MG63 (cell line): ENCODE results near the gene MEGF9. TPM values are rescaled to one million over a fixed set of nuclear protein-coding genes. Genes with fewer than 3 reads are reported as not detected.
"Not testable (repeated sequence)": the region's sequence is repeated elsewhere in the genome, so short reads cannot be mapped to it uniquely, and the experiment has no call there.

Source experiments
- DNase-seq: peaks from one replicate; pipeline ENCODE4 v3.0.0-alpha.2; 2020
- H3K27me3 ChIP-seq: fragments of 250-450 bp; sonication (Bioruptor Pico); 2 replicates; pipeline ENCODE4 v1.5.1; 2020; ENCODE audit warnings: mild to moderate bottlenecking, moderate library complexity
- H3K36me3 ChIP-seq: fragments of 250-450 bp; sonication (Bioruptor Pico); 2 replicates; pipeline ENCODE4 v1.5.1; 2020; ENCODE audit warnings: mild to moderate bottlenecking, moderate library complexity
- H3K4me3 ChIP-seq: fragments of 250-450 bp; sonication (Bioruptor Pico); 2 replicates; pipeline ENCODE4 v1.5.1; 2020; ENCODE audit warnings: mild to moderate bottlenecking, moderate library complexity
- H3K9me3 ChIP-seq: fragments of 250-450 bp; sonication (Bioruptor Pico); 2 replicates; pipeline ENCODE4 v1.5.1; 2020; ENCODE audit warnings: mild to moderate bottlenecking, moderate library complexity
- total RNA-seq: library from RNA; depleted of rRNA; stranded (reverse); fragments of >200 nt; shearing (Covaris generic); gene quantifications from 2 replicates; pipeline ENCODE4 v1.2.3, GENCODE V29; 2014; ENCODE audit warnings: low replicate concordance

The MEGF9 gene
- total RNA-seq, 1 experiment from 2014 or later, result 2.7 TPM

DNA sequence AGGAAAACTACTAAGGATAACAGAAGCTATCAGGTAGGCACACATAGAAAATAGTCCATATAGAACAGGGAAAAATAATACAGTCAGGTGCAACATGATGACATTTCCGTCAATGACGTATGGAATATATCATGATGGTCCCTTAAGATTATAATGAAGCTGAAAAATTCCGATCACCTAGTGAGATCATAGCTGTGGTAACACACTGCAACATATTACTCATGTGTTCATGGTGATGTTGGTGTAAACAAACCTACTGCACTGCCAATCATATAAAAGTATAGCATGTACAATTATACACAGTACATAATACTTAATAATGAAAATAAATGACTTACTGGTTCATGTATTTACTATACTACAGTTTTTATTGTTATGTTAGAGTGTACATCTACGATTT, 60.0 kb downstream of the MEGF9 start:
- H3K36me3 ChIP-seq, result no peaks in the 10 kb centered on the region

DNA sequence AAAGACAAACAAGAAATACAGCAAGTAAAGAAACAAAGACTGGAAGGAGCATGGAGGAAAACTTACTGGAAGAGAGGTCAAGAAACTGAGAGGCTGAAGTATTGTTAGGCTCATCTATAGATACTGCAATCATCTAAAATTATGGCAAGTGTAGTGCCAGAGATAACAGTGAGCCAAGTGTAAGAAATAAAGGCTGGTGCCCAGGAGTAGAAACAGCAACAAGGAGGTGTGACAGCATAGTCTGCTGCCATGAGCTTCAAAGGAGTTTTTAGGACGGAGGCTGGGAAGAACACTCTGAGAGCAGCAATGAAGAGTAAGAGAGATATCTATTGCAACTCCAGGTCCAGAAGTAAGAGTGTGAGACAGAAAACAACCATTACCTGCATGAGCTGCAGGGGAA, 60.5 kb downstream of the MEGF9 start:
- Histone ChIP-seq H3K9me3 (no peaks in the 10 kb centered on the region), H3K4me3 (no peak overlapping the region), H3K27me3 (no peaks in the 10 kb centered on the region), H3K36me3 (no peaks in the 10 kb centered on the region)
- DNase-seq, result no peak

More for the DNA sequence above, 60.0 kb downstream of the MEGF9 start:
- no peak for DNase-seq
- Histone ChIP-seq H3K4me3 (no peak overlapping the region), H3K27me3 (no peaks in the 10 kb centered on the region), H3K9me3 (no peaks in the 10 kb centered on the region)

DNA sequence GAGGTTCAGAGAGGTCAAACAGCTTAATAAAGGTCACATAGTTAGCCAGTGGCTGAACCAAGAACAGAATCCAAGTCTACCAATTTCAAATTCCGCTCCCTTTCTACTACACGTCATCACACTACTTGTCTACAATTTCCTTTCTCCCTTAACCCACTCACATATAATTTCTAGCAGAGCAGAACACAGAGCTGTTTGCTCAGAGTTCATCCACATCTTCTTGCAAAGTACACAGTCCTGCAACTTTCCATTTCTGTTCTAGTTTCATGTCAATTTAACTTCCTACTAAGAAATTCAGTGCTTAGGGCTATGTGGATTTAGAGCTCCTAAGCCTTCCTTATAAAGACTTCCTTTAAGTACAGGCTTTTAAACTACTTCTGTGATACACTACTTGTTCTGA, 61.3 kb downstream of the MEGF9 start:
- no peaks in the 10 kb centered on the region for H3K27me3 ChIP-seq
- no peaks in the 10 kb centered on the region for H3K36me3 ChIP-seq
- no peak overlapping the region for H3K4me3 ChIP-seq
- DNase-seq, result no peak
- no peaks in the 10 kb centered on the region for H3K9me3 ChIP-seq

DNA sequence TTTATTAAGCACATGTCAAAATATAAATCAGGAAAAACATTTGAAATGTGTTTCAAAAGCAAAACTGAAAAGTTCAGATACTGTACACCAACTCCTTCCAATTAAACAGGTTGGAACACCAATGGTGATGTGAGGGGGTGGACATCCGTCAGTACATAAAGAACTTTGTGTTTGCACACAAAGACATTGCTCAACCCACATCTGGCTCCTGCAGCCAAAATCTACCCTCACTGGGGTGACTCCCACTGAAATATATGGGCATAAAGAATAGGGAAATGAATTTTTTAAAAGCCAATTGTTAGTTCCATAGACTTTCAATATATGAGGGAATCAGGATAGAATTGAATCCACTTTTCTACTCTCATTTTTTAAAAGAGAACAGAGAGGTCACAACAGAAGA, 63.9 kb downstream of the MEGF9 start:
- no peak for DNase-seq
- H3K36me3 ChIP-seq, result no peaks in the 10 kb centered on the region
- no peak overlapping the region for H3K4me3 ChIP-seq

DNA sequence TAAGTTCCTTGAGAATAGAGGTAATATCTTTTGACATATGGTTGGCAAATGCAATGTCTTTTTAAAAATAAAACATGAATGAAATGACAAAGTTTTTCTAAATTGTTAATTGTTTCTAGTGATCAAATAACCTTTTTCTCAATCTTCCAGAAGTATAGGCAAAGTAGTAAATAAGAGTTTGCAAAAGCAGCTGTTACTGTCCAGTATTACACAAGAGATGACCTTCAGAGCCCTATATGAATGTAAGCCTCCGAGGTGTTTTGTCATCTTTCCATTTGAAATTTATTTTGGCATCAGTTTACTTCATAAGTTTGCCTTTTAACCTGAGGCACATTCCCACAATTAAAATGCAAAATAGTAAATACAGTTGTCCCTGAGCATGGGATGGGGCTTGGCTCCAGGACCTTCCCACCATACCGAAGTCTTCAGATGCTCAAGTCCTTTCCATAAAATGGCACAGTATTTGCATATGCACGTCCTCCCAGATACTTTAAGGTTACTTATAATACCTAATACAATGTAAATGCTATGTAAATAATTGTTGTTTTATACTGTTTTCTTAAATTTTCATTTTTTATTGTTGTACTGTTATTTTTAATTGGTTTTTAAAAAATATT, 65.6 kb downstream of the MEGF9 start:
- no peaks in the 10 kb centered on the region for H3K27me3 ChIP-seq
- H3K36me3 ChIP-seq, result no peaks in the 10 kb centered on the region
- H3K4me3 ChIP-seq, result no peak overlapping the region
- no peaks in the 10 kb centered on the region for H3K9me3 ChIP-seq
- DNase-seq, result no peak

More for the DNA sequence above, 63.9 kb downstream of the MEGF9 start:
- no peaks in the 10 kb centered on the region for H3K9me3 ChIP-seq
- H3K27me3 ChIP-seq, result no peaks in the 10 kb centered on the region

DNA sequence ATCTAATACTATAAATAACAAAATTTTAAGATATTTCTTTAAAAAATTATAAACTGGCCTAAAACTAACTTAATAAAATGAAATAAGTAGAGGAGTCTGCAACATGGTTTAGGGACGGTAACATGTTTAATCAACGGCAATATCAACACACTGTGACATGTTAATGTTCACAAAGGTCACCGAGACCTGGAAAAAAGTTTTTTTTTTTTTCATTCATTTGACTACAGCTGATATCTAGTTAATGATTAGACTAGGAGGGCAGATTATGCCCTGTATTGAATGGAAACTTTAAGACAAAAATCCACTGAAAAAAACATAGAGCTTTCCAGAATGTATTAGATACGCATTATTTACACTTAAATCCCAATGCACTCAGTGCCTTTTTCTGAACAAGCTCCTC, 67.3 kb downstream of the MEGF9 start:
- no peaks in the 10 kb centered on the region for H3K36me3 ChIP-seq
- no peaks in the 10 kb centered on the region for H3K27me3 ChIP-seq
- no peak overlapping the region for H3K4me3 ChIP-seq
- H3K9me3 ChIP-seq, result no peaks in the 10 kb centered on the region
- DNase-seq, result no peak

DNA sequence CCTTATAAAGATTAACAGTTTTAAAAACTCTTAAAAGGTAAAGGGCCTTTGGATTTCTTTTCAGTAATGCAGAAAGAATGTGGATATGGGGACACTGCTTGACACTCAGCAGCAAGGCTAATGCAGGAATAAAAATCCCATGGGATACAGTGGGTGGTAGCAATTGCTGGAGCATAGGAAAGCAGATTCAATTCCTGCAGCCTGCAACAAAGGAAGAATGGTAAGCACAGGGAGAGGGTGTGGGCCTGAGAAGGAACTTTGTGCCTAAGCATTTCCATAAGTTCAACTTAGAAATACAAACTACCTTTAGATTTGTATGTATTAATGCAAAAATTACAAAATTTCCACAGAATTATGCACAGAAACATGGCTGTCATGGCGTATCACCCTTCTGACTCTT, 68.5 kb downstream of the MEGF9 start:
- no peak for DNase-seq
- Histone ChIP-seq H3K9me3 (no peaks in the 10 kb centered on the region), H3K36me3 (no peaks in the 10 kb centered on the region), H3K27me3 (no peaks in the 10 kb centered on the region), H3K4me3 (no peak overlapping the region)

DNA sequence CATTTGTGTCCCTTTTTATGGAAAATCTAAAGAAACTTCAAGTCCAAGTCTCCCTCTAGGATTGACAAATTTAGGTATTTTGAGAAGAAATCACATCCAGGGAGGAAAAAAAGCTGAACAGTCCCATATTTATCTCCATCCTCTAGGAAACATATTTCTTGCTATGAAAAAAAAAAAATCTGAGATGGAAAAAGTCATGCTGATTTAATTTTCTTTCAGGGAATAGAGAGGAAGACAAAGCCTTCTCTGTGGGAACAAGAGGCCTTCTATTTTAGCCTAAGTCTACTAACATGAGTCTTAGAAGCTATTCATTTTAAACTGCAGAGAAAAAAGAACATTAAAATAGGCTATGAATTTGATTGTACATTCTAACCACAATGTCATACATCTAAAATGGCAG, 71.2 kb downstream of the MEGF9 start:
- no peak for DNase-seq
- H3K4me3 ChIP-seq, result no peak overlapping the region
- H3K9me3 ChIP-seq, result no peaks in the 10 kb centered on the region
- no peaks in the 10 kb centered on the region for H3K36me3 ChIP-seq
- no peaks in the 10 kb centered on the region for H3K27me3 ChIP-seq

DNA sequence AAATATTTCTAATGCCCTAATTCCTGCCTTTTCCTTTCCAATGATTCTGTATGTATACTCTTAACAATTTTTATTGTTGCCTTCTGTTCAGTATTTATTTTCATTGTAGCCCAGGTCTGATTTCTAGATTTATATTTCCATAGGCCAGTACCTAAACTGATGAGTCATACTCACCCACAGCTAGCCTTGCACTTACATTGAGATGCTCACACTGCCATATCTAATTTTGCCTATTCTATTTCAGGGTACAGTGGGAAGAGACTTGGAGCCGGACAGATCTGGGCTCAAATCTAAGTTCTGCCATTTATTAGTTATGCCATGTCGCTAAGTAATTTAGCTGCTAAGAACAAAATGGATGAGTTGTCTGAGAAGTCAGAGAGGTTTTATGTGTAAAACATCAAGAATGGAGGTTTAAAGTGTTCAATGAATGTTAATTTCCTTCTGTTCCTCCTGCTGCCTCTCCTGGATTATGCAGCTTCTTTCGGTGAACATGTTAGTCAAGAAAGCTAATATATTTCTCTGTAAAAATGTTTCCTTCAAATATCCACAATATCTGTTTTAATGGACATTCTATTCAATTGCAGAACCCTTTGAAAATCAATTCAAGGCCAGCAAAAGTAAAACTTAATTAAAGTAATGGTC, 72.0 kb downstream of the MEGF9 start:
- DNase-seq, result no peak
- no peaks in the 10 kb centered on the region for H3K9me3 ChIP-seq
- H3K4me3 ChIP-seq, result no peak overlapping the region
- no peaks in the 10 kb centered on the region for H3K27me3 ChIP-seq
- H3K36me3 ChIP-seq, result no peaks in the 10 kb centered on the region

DNA sequence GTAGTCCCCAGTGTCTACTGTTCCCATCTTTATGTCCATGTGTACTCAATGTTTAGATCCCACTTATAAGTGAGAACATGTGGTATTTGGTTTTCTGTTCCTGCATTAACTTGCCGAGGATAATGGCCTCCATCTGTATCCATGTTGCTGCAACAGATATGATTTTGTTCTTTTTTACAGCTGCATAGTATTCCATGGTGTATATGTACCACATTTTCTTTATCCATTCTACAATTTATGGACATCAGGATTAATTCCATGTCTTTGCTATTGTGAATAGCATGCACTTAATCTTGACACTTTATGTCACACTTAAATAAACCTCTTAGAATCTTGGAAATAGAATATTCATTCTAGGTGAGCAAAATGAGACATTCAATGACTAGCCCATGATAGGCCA, 73.4 kb downstream of the MEGF9 start:
- DNase-seq, H3K9me3 ChIP-seq, H3K36me3 ChIP-seq, H3K27me3 ChIP-seq, H3K4me3 ChIP-seq: not testable (repeated sequence)

DNA sequence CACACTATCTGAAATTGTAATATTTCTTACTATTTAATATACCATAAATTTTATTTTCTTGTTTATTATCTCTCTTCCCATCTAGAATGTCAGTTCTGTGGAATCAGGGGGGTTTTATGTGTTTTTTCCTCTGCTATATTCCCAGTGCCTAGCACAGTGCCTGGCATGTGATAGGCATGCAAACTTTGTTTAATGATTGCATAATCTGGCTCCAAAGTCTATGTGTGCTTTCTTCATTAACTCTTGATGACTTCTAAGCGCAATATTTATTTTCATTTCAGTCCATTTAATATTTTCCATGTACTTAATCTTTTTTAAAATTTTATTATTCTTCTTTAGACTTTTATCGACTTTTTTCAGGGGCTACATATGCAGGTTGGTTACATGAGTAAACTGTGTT, 73.9 kb downstream of the MEGF9 start:
- Histone ChIP-seq H3K9me3 (peaks cover 2% of the 10 kb centered on the region; the same call in 1 of the 2 replicates), H3K36me3 (no peaks in the 10 kb centered on the region), H3K27me3 (no peaks in the 10 kb centered on the region), H3K4me3 (no peak overlapping the region)
- no peak for DNase-seq

DNA sequence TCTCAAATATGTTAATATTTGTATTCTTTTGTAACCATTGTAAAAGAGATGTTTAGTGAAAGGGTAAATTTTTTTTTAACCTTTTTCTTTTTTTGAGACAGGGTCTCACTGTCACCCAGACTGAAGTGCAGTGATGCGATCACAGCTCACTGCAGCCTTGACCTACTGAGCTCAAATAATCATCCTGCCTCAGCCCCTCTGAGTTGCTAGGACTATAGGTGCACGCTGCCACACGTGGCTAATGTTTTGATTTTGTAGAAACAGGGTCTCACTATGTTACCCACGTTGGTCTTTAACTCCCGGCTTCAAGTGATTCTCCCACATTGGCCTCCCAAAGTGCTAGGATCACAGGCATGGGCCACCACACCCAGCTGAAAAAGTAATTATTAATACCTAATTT, 76.4 kb downstream of the MEGF9 start:
- no peak for DNase-seq
- Histone ChIP-seq H3K27me3 (no peaks in the 10 kb centered on the region), H3K9me3 (peaks cover 12% of the 10 kb centered on the region), H3K4me3 (no peak overlapping the region), H3K36me3 (no peaks in the 10 kb centered on the region)

DNA sequence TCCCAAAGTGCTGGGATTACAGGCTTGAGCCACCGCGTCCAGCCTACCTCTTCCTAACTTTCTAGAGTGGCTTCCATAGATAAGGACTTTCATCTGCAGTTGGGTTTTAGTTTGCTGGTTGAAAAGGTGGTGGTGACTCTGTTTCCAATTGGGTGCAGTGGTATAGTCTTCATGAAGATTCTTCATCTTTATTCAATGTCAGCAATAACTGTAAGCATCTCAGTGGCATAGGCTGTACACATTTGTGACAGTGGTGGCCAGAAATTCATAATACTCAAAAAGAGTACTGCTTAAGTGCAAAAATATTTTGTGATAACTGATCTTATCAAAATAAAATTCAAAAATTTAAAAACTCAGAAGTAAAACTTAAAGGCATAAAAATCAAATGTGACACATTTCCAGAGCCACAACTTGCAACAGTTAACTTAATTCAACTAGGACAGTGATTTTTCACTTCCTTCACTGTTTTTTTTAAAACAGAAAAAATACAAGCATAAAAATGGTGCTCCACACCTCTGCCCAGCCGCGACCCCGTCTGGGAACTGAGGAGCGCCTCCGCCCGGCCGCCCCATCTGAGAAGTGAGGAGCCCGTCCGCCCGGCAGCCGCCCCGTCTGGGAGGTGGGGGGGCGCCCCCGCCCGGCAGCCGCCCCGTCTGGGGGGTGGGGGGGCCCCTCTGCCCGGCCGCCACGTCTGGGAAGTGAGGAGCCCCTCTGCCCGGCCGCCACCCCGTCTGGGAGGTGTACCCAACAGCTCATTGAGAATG, 77.9 kb downstream of the MEGF9 start:
- no peak overlapping the region for H3K4me3 ChIP-seq
- no peaks in the 10 kb centered on the region for H3K27me3 ChIP-seq
- no peak for DNase-seq
- H3K36me3 ChIP-seq, result no peaks in the 10 kb centered on the region
- H3K9me3 ChIP-seq, result peaks cover 12% of the 10 kb centered on the region

DNA sequence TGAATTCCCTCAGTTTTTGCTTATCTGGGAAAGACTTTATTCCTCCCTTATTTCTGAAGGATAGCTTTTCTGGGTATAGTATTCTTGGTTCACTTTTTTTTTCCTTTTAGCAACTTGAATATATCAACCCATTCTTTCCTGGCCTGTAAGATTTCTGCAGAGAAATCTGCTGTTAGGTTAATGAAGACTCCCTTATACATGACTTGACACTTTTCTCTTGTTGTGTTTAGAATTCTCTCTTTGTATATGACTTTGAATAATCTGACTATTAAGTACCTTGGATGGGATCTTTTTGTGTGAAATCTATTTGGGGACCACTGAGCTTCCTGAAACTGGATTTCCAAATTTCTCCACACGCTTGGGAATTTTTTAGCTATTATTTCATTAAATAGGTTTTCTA, 79.3 kb downstream of the MEGF9 start:
- Histone ChIP-seq H3K4me3 (no peak overlapping the region), H3K27me3 (no peaks in the 10 kb centered on the region), H3K36me3 (no peaks in the 10 kb centered on the region), H3K9me3 (peaks cover 12% of the 10 kb centered on the region)
- DNase-seq, result no peak

DNA sequence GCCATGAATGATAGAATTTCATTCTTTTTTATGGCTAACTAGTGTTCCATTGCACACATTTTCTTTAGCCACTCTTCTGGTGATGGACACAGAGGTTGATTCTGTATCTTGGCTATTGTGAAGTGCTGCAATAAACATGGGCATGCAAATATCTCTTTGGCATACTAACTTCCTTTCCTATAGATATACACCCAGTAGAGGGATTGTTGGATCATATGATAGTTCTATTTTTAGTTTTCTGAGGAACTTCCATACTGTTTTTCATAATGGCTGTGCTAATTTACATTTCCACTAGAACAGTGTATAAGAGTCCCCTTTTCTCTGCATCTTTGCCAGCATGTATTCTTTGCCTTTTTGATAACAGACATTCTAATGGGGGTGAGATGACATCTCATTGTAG, 83.9 kb downstream of the MEGF9 start:
- DNase-seq, result no peak
- Histone ChIP-seq H3K36me3 (no peaks in the 10 kb centered on the region), H3K4me3 (no peak overlapping the region), H3K27me3 (no peaks in the 10 kb centered on the region), H3K9me3 (peaks cover 9% of the 10 kb centered on the region)

DNA sequence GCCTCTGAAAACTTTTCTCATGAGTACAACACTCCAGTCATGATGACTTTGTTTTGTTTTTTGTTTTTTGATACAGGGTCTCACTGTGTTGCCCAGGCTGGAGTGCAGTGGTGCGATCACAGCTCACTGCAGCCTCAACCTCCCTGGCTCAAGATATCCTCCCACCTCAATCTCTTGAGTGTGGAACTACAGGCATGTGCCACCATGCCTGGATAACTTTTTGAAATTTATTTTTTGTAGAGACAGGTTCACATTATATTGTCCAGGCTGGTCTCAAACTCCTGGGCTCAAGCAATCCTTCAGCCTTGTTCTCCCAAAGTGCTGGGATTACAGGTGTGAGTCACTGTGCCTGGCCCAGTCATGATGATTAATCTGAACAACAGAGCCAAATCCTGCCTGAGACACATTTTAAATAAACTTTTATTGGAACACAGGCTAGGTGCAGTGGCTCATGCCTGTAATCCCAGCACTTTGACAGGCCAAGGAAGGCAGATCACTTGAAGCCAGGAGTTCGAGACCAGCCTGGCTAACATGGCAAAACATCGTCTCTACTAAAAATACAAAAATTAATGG, 85.3 kb downstream of the MEGF9 start:
- peak; percentile 74 for DNase-seq
- H3K27me3 ChIP-seq, H3K4me3 ChIP-seq, H3K36me3 ChIP-seq, H3K9me3 ChIP-seq: not testable (repeated sequence)

DNA sequence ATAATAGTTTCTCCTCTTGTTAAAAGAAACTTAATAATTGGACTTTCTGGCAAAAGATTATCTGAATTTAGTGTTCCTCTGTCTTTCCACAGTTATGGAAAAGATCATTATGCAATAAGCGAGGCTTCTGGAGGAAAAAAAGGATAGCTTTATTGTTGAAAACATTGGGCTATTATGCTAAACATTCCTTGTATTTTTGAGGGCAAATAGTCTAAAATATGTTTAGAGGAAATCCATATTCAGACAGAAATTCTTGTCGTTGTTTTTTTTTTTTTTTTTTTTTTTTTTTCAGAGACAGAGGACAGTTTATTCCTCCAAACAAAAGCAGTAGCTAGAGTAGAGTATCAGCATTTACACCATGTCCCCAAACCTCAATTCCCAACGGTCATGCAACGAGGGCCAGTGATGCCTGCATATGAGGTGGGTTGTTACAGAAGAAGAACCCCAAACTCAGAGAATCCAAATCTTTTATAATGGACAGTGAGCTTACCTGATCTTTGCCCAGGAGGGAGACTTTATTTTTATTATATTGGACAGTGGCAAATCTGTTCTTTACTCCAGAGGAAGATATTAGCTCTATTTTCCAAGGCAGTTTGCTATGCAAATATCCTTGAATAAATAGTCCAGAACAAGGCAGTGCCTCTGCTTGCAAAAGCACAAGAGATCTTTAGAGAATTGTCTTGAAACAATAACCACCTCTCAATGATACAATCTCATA, 85.9 kb downstream of the MEGF9 start:
- H3K4me3 ChIP-seq, result no peak overlapping the region
- no peaks in the 10 kb centered on the region for H3K27me3 ChIP-seq
- H3K36me3 ChIP-seq, result no peaks in the 10 kb centered on the region
- no peak for DNase-seq
- no peaks in the 10 kb centered on the region for H3K9me3 ChIP-seq
